Activated effector memory CD4-positive, alpha-beta T cell treated with anti-CD3 and anti-CD28 coated beads, Interleukin-2, amount 50 U/mL, for 16 hours (primary cell): ENCODE measurements around the gene ABCC4.

Experiments used
- DNase-seq: peaks from one replicate; pipeline ENCODE4 v3.0.0-alpha.2; 2020

Gene ABCC4

GRCh38 chr13:94984958-94985357 is 316.3 kb downstream of the ABCC4 start:
- no peak for DNase-seq

GRCh38 chr13:94978516-94978915 is 322.7 kb downstream of the ABCC4 start:
- DNase-seq = no peak

GRCh38 chr13:94974015-94974951 is 327.0 kb downstream of the ABCC4 start:
- no peak for DNase-seq

- DNase-seq = no peak
Observed at GRCh38 chr13:94972262-94972661, 329.0 kb downstream of the ABCC4 start.
